ENCODE data around the gene DUS3L. TPM values are rescaled to one million over a fixed set of nuclear protein-coding genes. Genes with fewer than 3 reads are reported as not detected.

Gene DUS3L
- total and polyA plus RNA-seq, 2 experiments from 2014 or later = 26.7 to 28.9 TPM

- Histone ChIP-seq H3K79me2 (no peaks in the 10 kb centered on the region), H3K27ac (no peak overlapping the region), H3K4me1 (ENCODE audit: insufficient read depth) (peaks cover 18% of the 10 kb centered on the region), H4K20me1 (ENCODE audit: insufficient read depth, poor library complexity, severe bottlenecking) (no peaks in the 10 kb centered on the region), H3K9me2 (replicated peaks; ENCODE audit: insufficient read depth) (no peaks in the 10 kb centered on the region), H3K9me3 (ENCODE audit: low read depth) (no peaks in the 10 kb centered on the region), H2AFZ (no peak overlapping the region), H3K4me3 (no peak overlapping the region), H3K4me2 (no peak overlapping the region), H3K36me3 (replicated peaks; ENCODE audit: insufficient read depth, low read depth) (no peaks in the 10 kb centered on the region), H3K27me3 (no peaks in the 10 kb centered on the region)
- no peak for TF ChIP-seq EZH2phosphoT487 (IDR thresholded peaks at IDR 0.05; ENCODE audit: low read depth, severe bottlenecking, unreplicated experiment)
- TF ChIP-seq CTCF (IDR thresholded peaks at IDR 0.05; ENCODE audit: poor library complexity) = no peak
- no peak for TF ChIP-seq EZH2 (IDR thresholded peaks at IDR 0.05; ENCODE audit: borderline replicate concordance)
- no peak for DNase-seq (ENCODE audit: low spot score)
- 95% methylated on average over 21 of the region's 21 CpGs for WGBS (ENCODE audit: low lambda C conversion rate, missing lambda C conversion rate)
Measured at GRCh38 chr19:5825178-5825577, 34.2 kb upstream of the DUS3L start.

- Histone ChIP-seq H3K79me2 (no peaks in the 10 kb centered on the region), H3K4me3 (no peak overlapping the region), H3K27ac (no peak overlapping the region), H3K4me1 (ENCODE audit: insufficient read depth) (peaks cover 15% of the 10 kb centered on the region), H3K4me2 (no peak overlapping the region), H2AFZ (no peak overlapping the region), H3K27me3 (no peaks in the 10 kb centered on the region), H3K9me2 (replicated peaks; ENCODE audit: insufficient read depth) (no peaks in the 10 kb centered on the region), H3K36me3 (replicated peaks; ENCODE audit: insufficient read depth, low read depth) (no peaks in the 10 kb centered on the region), H3K9me3 (ENCODE audit: low read depth) (no peaks in the 10 kb centered on the region), H4K20me1 (ENCODE audit: insufficient read depth, poor library complexity, severe bottlenecking) (no peaks in the 10 kb centered on the region)
- WGBS (ENCODE audit: low lambda C conversion rate, missing lambda C conversion rate) = 93% methylated on average over 9 of the region's 10 CpGs
- DNase-seq (ENCODE audit: low spot score) = no peak
- TF ChIP-seq CTCF (IDR thresholded peaks at IDR 0.05; ENCODE audit: poor library complexity) = no peak
- no peak for TF ChIP-seq EZH2phosphoT487 (IDR thresholded peaks at IDR 0.05; ENCODE audit: low read depth, severe bottlenecking, unreplicated experiment)
- TF ChIP-seq EZH2 (IDR thresholded peaks at IDR 0.05; ENCODE audit: borderline replicate concordance) = no peak
Measured at GRCh38 chr19:5824751-5825150, 33.8 kb upstream of the DUS3L start.

GRCh38 chr19:5823579-5824281, 32.8 kb upstream of the DUS3L start:
- 86% methylated on average over 30 of the region's 30 CpGs for WGBS (ENCODE audit: low lambda C conversion rate, missing lambda C conversion rate)
- Histone ChIP-seq H3K9me2 (replicated peaks; ENCODE audit: insufficient read depth) (no peaks in the 10 kb centered on the region), H3K27ac (no peak overlapping the region), H3K4me1 (ENCODE audit: insufficient read depth) (peaks cover 7% of the 10 kb centered on the region), H3K4me3 (no peak overlapping the region), H3K27me3 (no peaks in the 10 kb centered on the region), H3K4me2 (no peak overlapping the region), H3K36me3 (replicated peaks; ENCODE audit: insufficient read depth, low read depth) (no peaks in the 10 kb centered on the region), H3K9me3 (ENCODE audit: low read depth) (no peaks in the 10 kb centered on the region), H4K20me1 (ENCODE audit: insufficient read depth, poor library complexity, severe bottlenecking) (no peaks in the 10 kb centered on the region), H2AFZ (no peak overlapping the region), H3K79me2 (no peaks in the 10 kb centered on the region)
- DNase-seq (ENCODE audit: low spot score) = no peak
- no peak for TF ChIP-seq EZH2 (IDR thresholded peaks at IDR 0.05; ENCODE audit: borderline replicate concordance)
- TF ChIP-seq CTCF (IDR thresholded peaks at IDR 0.05; ENCODE audit: poor library complexity) = peak; percentile 2
